ENCODE measurements around the gene FAM53A.
"Not testable (repeated sequence)": the region's sequence is repeated elsewhere in the genome, so short reads cannot be mapped to it uniquely, and the experiment has no call there.

FAM53A gene

GRCh38 chr4:1717129-1718094, 33.3 kb upstream of the FAM53A start:
- no peak for DNase-seq

- no peak for DNase-seq
Measured at GRCh38 chr4:1716065-1716945, 32.2 kb upstream of the FAM53A start.

GRCh38 chr4:1715002-1715758, 31.1 kb upstream of the FAM53A start:
- DNase-seq = no peak

- no peak for DNase-seq
Measured at GRCh38 chr4:1714303-1715001, 30.3 kb upstream of the FAM53A start.

- DNase-seq = no peak
Measured at GRCh38 chr4:1713003-1713851, 29.1 kb upstream of the FAM53A start.

- peak; percentile 4 to 93 (median 82) for DNase-seq
Measured at GRCh38 chr4:1712216-1713002, 28.3 kb upstream of the FAM53A start, which contains the start of gene SLBP. Gene SLBP, minus strand, starts transcription at chr4:1712319. Its CDS starts 131 bp downstream, at chr4:1712188.

GRCh38 chr4:1711571-1712215, 27.6 kb upstream of the FAM53A start:
- DNase-seq = peak in 31 of 58 donors; percentile 22 to 74 (median 49)

- no peak for DNase-seq
Measured at GRCh38 chr4:1711055-1711570, 27.0 kb upstream of the FAM53A start.

GRCh38 chr4:1708581-1708980, 24.5 kb upstream of the FAM53A start:
- no peak for DNase-seq

- DNase-seq = no peak
Measured at GRCh38 chr4:1706358-1706757, 22.2 kb upstream of the FAM53A start.

GRCh38 chr4:1705732-1706131, 21.6 kb upstream of the FAM53A start:
- DNase-seq = no peak

GRCh38 chr4:1703867-1704266, 19.8 kb upstream of the FAM53A start:
- DNase-seq = no peak

- not testable (repeated sequence) for DNase-seq
Measured at GRCh38 chr4:1701671-1702070, 17.6 kb upstream of the FAM53A start.

- DNase-seq = peak in 6 of 58 donors; percentile 20 to 52 (median 26)
Measured at GRCh38 chr4:1695913-1696312, 11.8 kb upstream of the FAM53A start.

GRCh38 chr4:1693131-1693896, 9.2 kb upstream of the FAM53A start:
- peak in 31 of 58 donors; percentile 12 to 65 (median 30) for DNase-seq

- DNase-seq = no peak
Measured at GRCh38 chr4:1691737-1692373, 7.7 kb upstream of the FAM53A start.
